H1 (cell line): ENCODE data around the gene ABHD2. TPM values are rescaled to one million over a fixed set of nuclear protein-coding genes. Genes with fewer than 3 reads are reported as not detected.

Source experiments
- BCL11A ChIP-seq, 2 experiments: IDR thresholded peaks; one replicate each; pipeline ENCODE4 v1.6.1; 2011; ENCODE audit warnings: low read depth in 2 of 2, low read length in 2 of 2, mild to moderate bottlenecking in 2 of 2
- CBX8 ChIP-seq: fragments of 300-800, 300-1000 bp; sonication (generic); IDR thresholded peaks from 2 replicates; pipeline ENCODE4 v1.7.1; 2016; ENCODE audit warnings: low read depth, low read length, borderline replicate concordance
- POLR2AphosphoS5 ChIP-seq: IDR thresholded peaks from 2 replicates; pipeline ENCODE4 v1.6.1; 2011; ENCODE audit warnings: low read depth, low read length
- SIN3A ChIP-seq, 2 experiments: IDR thresholded peaks in 1 of 2; conservative IDR thresholded peaks in 1 of 2; 2 replicates each; pipeline ENCODE4 v1.6.1; 2011 to 2012; ENCODE audit warnings: low read length in 2 of 2, improper control_type of control experiment in 1 of 2, low read depth in 1 of 2, mild to moderate bottlenecking in 1 of 2
- polyA plus RNA-seq, 7 experiments: library from polyadenylated mRNA; depleted of rRNA in 3 of 7; stranded (reverse) in 5 of 7; unstranded in 2 of 7; fragments of >200 nt in 5 of 7; fragments of 200-250 nt in 2 of 7; gene quantifications; 1 replicate in 5 of 7; 2 replicates in 1 of 7; 4 replicates in 1 of 7; pipeline versions ENCODE4 v1.2.1 to v1.2.3, GENCODE V29; 2011 to 2013; ENCODE audit warnings: missing spikeins in 2 of 7, mixed read lengths in 2 of 7
- total RNA-seq: library from RNA; stranded (reverse); fragmentation: NEBNext Ultra II Directional; extraction: Animal tissue kit (Norgen Biotek cat#: 25700); gene quantifications from 2 replicates; pipeline ENCODE4 v1.2.1, GENCODE V29; 2021

Gene ABHD2
- total and polyA plus RNA-seq, 2 of the 8 experiments (the other 6 are each of a cell fraction or from before 2014, with no cell fraction given), result 9.1 to 23.7 TPM

DNA sequence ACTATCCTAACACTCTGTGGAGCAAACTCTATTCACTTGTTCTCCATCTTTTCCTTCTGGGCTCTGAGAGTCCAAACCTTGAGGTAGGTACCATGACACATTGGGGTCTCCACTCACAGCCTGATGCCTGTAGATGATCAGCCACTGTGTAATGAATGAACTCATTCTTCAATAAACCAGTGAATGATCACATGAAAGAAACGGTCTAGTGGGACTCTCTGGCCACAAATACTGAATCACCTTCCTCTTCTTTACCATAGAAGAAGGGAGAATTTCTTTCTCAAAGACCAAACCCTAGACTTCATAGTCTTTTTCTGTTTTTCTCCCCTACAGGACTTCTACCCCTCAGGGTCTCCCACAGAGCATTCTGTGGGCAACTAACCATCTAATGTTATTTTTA, 20.5 kb upstream of the ABHD2 start (continued):
- TF ChIP-seq BCL11A (IDR thresholded peaks at IDR 0.05; ENCODE audit: low read depth in 2 of 2, low read length in 2 of 2) (no peak), POLR2AphosphoS5 (no peak), SIN3A (conservative IDR thresholded peaks at IDR 0.05 in 1 of 2, IDR thresholded peaks at IDR 0.05 in 1 of 2; ENCODE audit: low read depth in 1 of 2, low read length in 2 of 2) (no peak), CBX8 (no peak)
